Mesothelial cell of epicardium (in vitro differentiated cells): ENCODE data around the gene PLA2G2C. TPM values are rescaled to one million over a fixed set of nuclear protein-coding genes. Genes with fewer than 3 reads are reported as not detected.

ENCODE experiments used
- DNase-seq, 2 experiments: peaks; one replicate each; pipeline ENCODE4 v3.0.0; 2021; ENCODE audit warnings: low spot score in 2 of 2; ENCODE audit not compliant: unreplicated experiment in 2 of 2
- H3K27ac Mint-ChIP-seq: 2 replicates; pipeline ENCODE4 v1.8.0; 2021; ENCODE audit warnings: mixed read lengths
- H3K27me3 Mint-ChIP-seq: 2 replicates; pipeline ENCODE4 v1.8.0; 2021; ENCODE audit warnings: low read depth, mixed read lengths
- H3K36me3 Mint-ChIP-seq: 2 replicates; pipeline ENCODE4 v1.8.0; 2021; ENCODE audit warnings: mixed read lengths
- H3K4me1 Mint-ChIP-seq: 2 replicates; pipeline ENCODE4 v1.8.0; 2021; ENCODE audit warnings: mixed read lengths
- H3K4me3 Mint-ChIP-seq: 2 replicates; pipeline ENCODE4 v1.8.0; 2021; ENCODE audit warnings: mild to moderate bottlenecking, moderate library complexity, mixed read lengths
- H3K9me3 Mint-ChIP-seq: 2 replicates; pipeline ENCODE4 v1.8.0; 2021; ENCODE audit warnings: mixed read lengths
- CTCF ChIP-seq: fragments of 200-600 bp; sonication (generic); IDR thresholded peaks from one replicate; pipeline ENCODE4 v1.5.0; 2021; ENCODE audit warnings: antibody characterized with exemption; ENCODE audit not compliant: unreplicated experiment
- total RNA-seq: library from RNA; stranded (reverse); gene quantifications from 3 replicates; pipeline ENCODE4 v1.2.1, GENCODE V29; 2021

PLA2G2C gene
- total RNA-seq, 1 donor from 2014 or later = 0.40 TPM

- H3K36me3 Mint-ChIP-seq = no peaks in the 10 kb centered on the region
- H3K4me3 Mint-ChIP-seq = no peak overlapping the region
- H3K27me3 Mint-ChIP-seq = peaks cover 49% of the 10 kb centered on the region
- no peak for TF ChIP-seq CTCF
- H3K4me1 Mint-ChIP-seq = no peaks in the 10 kb centered on the region
- DNase-seq = no peak
- H3K27ac Mint-ChIP-seq = no peak overlapping the region
- H3K9me3 Mint-ChIP-seq = no peaks in the 10 kb centered on the region
These were observed 15.8 kb upstream of the PLA2G2C start for GRCh38 chr1:20202166-20202565.

GRCh38 chr1:20200966-20201365 lies 14.6 kb upstream of the PLA2G2C start:
- TF ChIP-seq CTCF = no peak
- Mint-ChIP-seq H3K4me1 (peaks cover under 1% of the 10 kb centered on the region), H3K36me3 (no peaks in the 10 kb centered on the region), H3K4me3 (no peak overlapping the region), H3K9me3 (no peaks in the 10 kb centered on the region), H3K27ac (no peak overlapping the region), H3K27me3 (peaks cover 49% of the 10 kb centered on the region)
- no peak for DNase-seq

DNA sequence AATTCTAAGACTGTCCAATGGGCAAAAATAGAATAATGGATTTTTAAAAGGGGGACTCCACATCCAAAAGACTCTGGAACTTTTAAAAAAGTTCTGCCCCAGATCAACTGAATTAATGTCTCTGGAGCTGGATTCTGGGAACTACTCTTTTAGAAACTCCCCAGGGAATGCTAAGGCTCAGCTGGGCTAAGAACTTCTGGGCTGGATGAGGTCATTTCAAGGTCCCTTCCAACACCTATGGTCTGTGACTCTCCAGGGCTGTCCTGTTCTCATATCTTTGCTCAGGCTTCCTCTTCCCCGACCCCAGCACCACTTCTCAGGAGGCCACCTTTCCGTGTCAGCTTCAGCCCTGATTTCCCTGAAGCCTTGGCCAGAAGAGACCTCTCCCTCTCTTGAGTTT lies 13.5 kb upstream of the PLA2G2C start:
- Mint-ChIP-seq H3K27me3 (peaks cover 49% of the 10 kb centered on the region), H3K36me3 (no peaks in the 10 kb centered on the region), H3K4me3 (no peak overlapping the region), H3K27ac (no peak overlapping the region), H3K4me1 (peaks cover 9% of the 10 kb centered on the region), H3K9me3 (no peaks in the 10 kb centered on the region)
- TF ChIP-seq CTCF = no peak
- DNase-seq = no peak

GRCh38 chr1:20199403-20199802 lies 13.1 kb upstream of the PLA2G2C start:
- DNase-seq = no peak
- no peak overlapping the region for H3K4me3 Mint-ChIP-seq
- H3K36me3 Mint-ChIP-seq = no peaks in the 10 kb centered on the region
- H3K4me1 Mint-ChIP-seq = peaks cover 13% of the 10 kb centered on the region
- H3K9me3 Mint-ChIP-seq = no peaks in the 10 kb centered on the region
- peaks cover 49% of the 10 kb centered on the region for H3K27me3 Mint-ChIP-seq
- TF ChIP-seq CTCF = no peak
- H3K27ac Mint-ChIP-seq = no peak overlapping the region

GRCh38 chr1:20198918-20199317 lies 12.6 kb upstream of the PLA2G2C start:
- Mint-ChIP-seq H3K27me3 (peaks cover 49% of the 10 kb centered on the region), H3K4me1 (peaks cover 18% of the 10 kb centered on the region), H3K9me3 (no peaks in the 10 kb centered on the region)

More at GRCh38 chr1:20198918-20199317, 12.6 kb upstream of the PLA2G2C start:
- Mint-ChIP-seq H3K4me3 (no peak overlapping the region), H3K36me3 (no peaks in the 10 kb centered on the region), H3K27ac (no peak overlapping the region)
- no peak for DNase-seq
- TF ChIP-seq CTCF = no peak
